Measurements from ENCODE around the gene ACBD6. TPM values are rescaled to one million over a fixed set of nuclear protein-coding genes. Genes with fewer than 3 reads are reported as not detected.

The ACBD6 gene
- total and polyA plus RNA-seq, 4 experiments from 2014 or later = 31.7 to 64.2 (median 44.9) TPM

DNA sequence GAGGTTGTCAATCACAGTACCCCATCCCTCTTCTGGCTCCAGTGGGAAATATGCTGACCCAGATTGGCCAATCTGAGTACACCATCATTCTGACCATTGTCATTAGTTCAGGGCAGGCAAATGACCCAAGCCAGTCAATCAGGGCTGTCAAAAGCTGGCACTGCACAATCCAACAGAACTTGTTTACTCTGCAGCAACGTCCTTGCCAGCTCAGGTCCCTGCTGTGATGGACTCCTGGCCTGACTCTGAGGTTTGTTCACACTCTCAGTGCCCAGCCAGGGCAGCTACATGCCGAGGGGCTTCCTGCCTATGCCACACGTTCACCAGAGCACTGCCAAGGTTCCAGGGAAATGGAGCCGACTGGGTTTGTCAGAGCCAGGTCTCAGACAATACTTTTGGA, 41.7 kb upstream of the ACBD6 start:
- DNase-seq = no peak
- POLR2A ChIA-PET (ENCODE audit: partially characterized antibody) = no interaction called here
- Histone ChIP-seq H3K36me3 (ENCODE audit: insufficient read depth, low read length) (no peaks in the 10 kb centered on the region), H3K27me3 (ENCODE audit: insufficient read depth, low read length) (no peaks in the 10 kb centered on the region), H3K27ac (ENCODE audit: low read depth, low read length) (no peak overlapping the region), H3K9me3 (ENCODE audit: control insufficient read depth in 1 of 2, low read length in 2 of 2) (no peaks in the 10 kb centered on the region), H3K4me1 (ENCODE audit: insufficient read depth, low read length) (no peaks in the 10 kb centered on the region), H3K4me3 (ENCODE audit: low read length in 2 of 2) (no peak overlapping the region)
- Mint-ChIP-seq H3K27ac (no peak overlapping the region), H3K4me3 (no peak overlapping the region), H3K27me3 (peaks cover 0 to 2% of the 10 kb centered on the region in 2 donors), H3K4me1 (no peaks in the 10 kb centered on the region), H3K9me3 (no peaks in the 10 kb centered on the region), H3K36me3 (no peaks in the 10 kb centered on the region)
- intact Hi-C loops (cut with micrococcal nuclease) = no loop called here
- CTCF ChIA-PET (ENCODE audit: partially characterized antibody) = no interaction called here

DNA sequence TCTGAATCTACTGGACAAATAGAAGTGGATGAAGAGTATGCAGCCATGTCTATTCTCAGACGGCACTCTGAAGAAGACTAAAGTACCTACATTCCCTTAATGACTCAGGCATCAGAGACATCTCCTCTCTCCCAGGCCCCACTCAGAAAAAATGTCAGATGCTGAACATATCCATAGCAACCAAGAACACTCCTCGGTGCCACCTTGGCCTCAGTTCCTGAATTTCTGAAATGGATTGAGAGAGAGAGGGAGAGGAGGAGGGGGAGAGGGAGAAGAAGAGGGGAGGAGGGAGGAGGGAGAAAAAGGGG, 40.4 kb upstream of the ACBD6 start:
- CTCF ChIA-PET (ENCODE audit: partially characterized antibody) = no interaction called here
- H3K36me3 Mint-ChIP-seq = no peaks in the 10 kb centered on the region
- H3K4me3 Mint-ChIP-seq = no peak overlapping the region
- no peaks in the 10 kb centered on the region for H3K9me3 Mint-ChIP-seq
- Histone ChIP-seq H3K4me1 (ENCODE audit: insufficient read depth, low read length) (no peaks in the 10 kb centered on the region), H3K9me3 (ENCODE audit: control insufficient read depth in 1 of 2, low read length in 2 of 2) (no peaks in the 10 kb centered on the region), H3K36me3 (ENCODE audit: insufficient read depth, low read length) (no peaks in the 10 kb centered on the region), H3K27me3 (ENCODE audit: insufficient read depth, low read length) (no peaks in the 10 kb centered on the region), H3K27ac (ENCODE audit: low read depth, low read length) (no peak overlapping the region), H3K4me3 (ENCODE audit: low read length in 2 of 2) (no peak overlapping the region)
- H3K27me3 Mint-ChIP-seq = no peaks in the 10 kb centered on the region
- intact Hi-C loops (cut with micrococcal nuclease) = no loop called here
- H3K4me1 Mint-ChIP-seq = no peaks in the 10 kb centered on the region
- no peak overlapping the region for H3K27ac Mint-ChIP-seq
- POLR2A ChIA-PET (ENCODE audit: partially characterized antibody) = no interaction called here
- no peak for DNase-seq

- H3K27me3 ChIP-seq (ENCODE audit: insufficient read depth, low read length) = no peaks in the 10 kb centered on the region
- Mint-ChIP-seq H3K27me3 (no peaks in the 10 kb centered on the region), H3K36me3 (no peaks in the 10 kb centered on the region), H3K4me1 (no peaks in the 10 kb centered on the region), H3K4me3 (no peak overlapping the region), H3K9me3 (no peaks in the 10 kb centered on the region), H3K27ac (no peak overlapping the region)
- intact Hi-C loops (cut with micrococcal nuclease) = no loop called here
- CTCF ChIA-PET (ENCODE audit: partially characterized antibody) = no interaction called here
- POLR2A ChIA-PET (ENCODE audit: partially characterized antibody) = no interaction called here
- no peaks in the 10 kb centered on the region for H3K36me3 ChIP-seq (ENCODE audit: insufficient read depth, low read length)
- no peak for DNase-seq
- H3K9me3 ChIP-seq (ENCODE audit: control insufficient read depth in 1 of 2, low read length in 2 of 2) = no peaks in the 10 kb centered on the region
- no peak overlapping the region for H3K4me3 ChIP-seq (ENCODE audit: low read length in 2 of 2)
- H3K27ac ChIP-seq (ENCODE audit: low read depth, low read length) = no peak overlapping the region
- H3K4me1 ChIP-seq (ENCODE audit: insufficient read depth, low read length) = no peaks in the 10 kb centered on the region
Observed at GRCh38 chr1:180542113-180542837, 39.9 kb upstream of the ACBD6 start.

DNA sequence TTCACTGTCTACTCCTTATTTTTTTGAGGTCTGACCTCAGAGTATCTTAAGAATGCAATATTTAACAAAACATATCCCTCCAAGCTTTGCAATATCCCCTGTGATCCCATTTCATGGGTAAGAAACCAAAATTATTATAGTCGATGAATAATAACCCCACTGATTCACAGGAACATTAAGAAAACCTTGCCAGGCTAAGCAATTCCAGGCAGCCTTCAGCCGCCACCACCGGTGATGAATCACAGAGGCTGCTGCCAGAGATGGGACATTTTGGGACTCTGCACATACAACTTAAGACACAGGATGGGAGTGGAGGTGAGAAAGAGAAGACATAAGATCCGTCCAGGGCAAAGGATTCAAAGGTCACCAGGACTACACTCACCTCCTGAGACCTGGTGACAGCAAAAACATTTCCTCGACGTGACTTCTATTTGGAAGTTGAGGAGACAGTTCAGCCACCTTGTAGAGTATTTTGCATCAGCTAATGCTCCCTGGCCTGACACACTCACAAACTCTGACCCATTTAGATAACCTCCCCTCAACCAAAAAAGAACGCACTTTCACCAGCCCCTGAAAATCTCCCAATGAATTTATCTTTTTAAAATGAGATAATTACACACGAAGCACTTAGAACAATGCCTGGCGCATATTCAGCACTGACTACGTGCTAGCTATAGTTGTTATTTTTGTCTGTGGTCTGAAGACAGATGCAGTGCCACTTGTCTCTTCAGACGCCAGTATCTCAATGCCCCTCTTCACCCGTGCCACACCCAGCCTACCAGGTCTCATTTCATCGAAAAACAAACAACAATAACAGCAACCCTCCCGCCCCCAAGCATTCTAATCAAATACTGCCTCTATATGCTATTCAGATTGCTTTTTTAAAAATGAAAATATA, 38.6 kb upstream of the ACBD6 start:
- Histone ChIP-seq H3K4me1 (ENCODE audit: insufficient read depth, low read length) (no peaks in the 10 kb centered on the region), H3K4me3 (ENCODE audit: low read length in 2 of 2) (no peak overlapping the region), H3K36me3 (ENCODE audit: insufficient read depth, low read length) (no peaks in the 10 kb centered on the region), H3K27me3 (ENCODE audit: insufficient read depth, low read length) (no peaks in the 10 kb centered on the region), H3K9me3 (ENCODE audit: control insufficient read depth in 1 of 2, low read length in 2 of 2) (no peaks in the 10 kb centered on the region), H3K27ac (ENCODE audit: low read depth, low read length) (no peak overlapping the region)
- POLR2A ChIA-PET (ENCODE audit: partially characterized antibody) = no interaction called here
- no peaks in the 10 kb centered on the region for H3K4me1 Mint-ChIP-seq
- H3K27ac Mint-ChIP-seq = no peak overlapping the region
- CTCF ChIA-PET (ENCODE audit: partially characterized antibody) = interaction anchor here (1.0 to 2.0 kb wide), 2 partner anchors 63 to 322 kb away, joined by 3 to 9 read pairs; no protein-coding TSS in a partner anchor
- no peaks in the 10 kb centered on the region for H3K9me3 Mint-ChIP-seq
- no peaks in the 10 kb centered on the region for H3K27me3 Mint-ChIP-seq
- H3K4me3 Mint-ChIP-seq = no peak overlapping the region
- H3K36me3 Mint-ChIP-seq = no peaks in the 10 kb centered on the region
- no peak for DNase-seq
- intact Hi-C loops (cut with micrococcal nuclease) = no loop called here

GRCh38 chr1:180539136-180539535, 36.8 kb upstream of the ACBD6 start:
- no peaks in the 10 kb centered on the region for H3K4me1 Mint-ChIP-seq
- H3K27ac Mint-ChIP-seq = no peak overlapping the region
- DNase-seq = no peak
- ChIA-PET CTCF (ENCODE audit: partially characterized antibody) (interaction anchor here (0.7 to 2.0 kb wide), 4 partner anchors 11 to 326 kb away, joined by 3 to 9 read pairs (median 4); no protein-coding TSS in a partner anchor), POLR2A (ENCODE audit: partially characterized antibody) (no interaction called here)
- peaks cover 0 to 3% of the 10 kb centered on the region in 2 donors for H3K27me3 Mint-ChIP-seq
- no peaks in the 10 kb centered on the region for H3K9me3 Mint-ChIP-seq
- no peaks in the 10 kb centered on the region for H3K36me3 Mint-ChIP-seq
- H3K9me3 ChIP-seq (ENCODE audit: control insufficient read depth in 1 of 2, low read length in 2 of 2) = no peaks in the 10 kb centered on the region
- H3K4me3 Mint-ChIP-seq = no peak overlapping the region
- H3K27me3 ChIP-seq (ENCODE audit: insufficient read depth, low read length) = no peaks in the 10 kb centered on the region
- H3K36me3 ChIP-seq (ENCODE audit: insufficient read depth, low read length) = no peaks in the 10 kb centered on the region
- intact Hi-C loops (cut with micrococcal nuclease) = no loop called here
- H3K4me1 ChIP-seq (ENCODE audit: insufficient read depth, low read length) = no peaks in the 10 kb centered on the region
- H3K4me3 ChIP-seq (ENCODE audit: low read length in 2 of 2) = no peak overlapping the region
- H3K27ac ChIP-seq (ENCODE audit: low read depth, low read length) = no peak overlapping the region

DNA sequence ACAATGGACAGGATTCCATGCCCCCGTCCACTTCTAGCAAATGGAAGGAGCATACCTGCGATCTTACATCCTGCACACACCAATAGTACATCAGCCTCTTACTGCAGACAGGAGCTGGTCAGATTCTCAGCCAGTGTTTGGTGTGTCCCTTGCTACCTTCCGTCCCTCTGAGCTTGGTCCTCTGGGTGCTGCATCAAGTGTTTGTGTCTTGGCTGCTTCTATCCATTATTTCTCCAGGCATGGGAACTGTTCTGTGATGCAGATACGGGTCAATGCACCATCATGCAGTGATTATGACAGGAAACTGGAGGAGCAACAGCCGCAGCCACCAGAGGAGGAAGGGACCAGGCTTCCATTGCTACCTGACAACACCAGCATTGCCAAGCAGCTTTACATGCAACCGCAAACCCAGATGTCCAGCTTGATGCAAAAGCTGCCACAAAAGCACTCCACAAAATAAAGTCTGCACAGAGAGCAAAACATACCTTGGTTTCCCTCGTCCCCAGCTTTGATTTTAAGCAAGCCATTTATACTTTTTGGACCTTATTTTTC, 34.5 kb upstream of the ACBD6 start:
- Mint-ChIP-seq H3K4me1 (no peaks in the 10 kb centered on the region), H3K9me3 (no peaks in the 10 kb centered on the region), H3K27ac (no peak overlapping the region), H3K27me3 (peaks cover 0 to 3% of the 10 kb centered on the region in 2 donors), H3K36me3 (no peaks in the 10 kb centered on the region), H3K4me3 (no peak overlapping the region)
- Histone ChIP-seq H3K4me1 (ENCODE audit: insufficient read depth, low read length) (no peaks in the 10 kb centered on the region), H3K4me3 (ENCODE audit: low read length in 2 of 2) (no peak overlapping the region), H3K9me3 (ENCODE audit: control insufficient read depth in 1 of 2, low read length in 2 of 2) (no peaks in the 10 kb centered on the region), H3K27ac (ENCODE audit: low read depth, low read length) (no peak overlapping the region), H3K36me3 (ENCODE audit: insufficient read depth, low read length) (no peaks in the 10 kb centered on the region), H3K27me3 (ENCODE audit: insufficient read depth, low read length) (no peaks in the 10 kb centered on the region)
- ChIA-PET POLR2A (ENCODE audit: partially characterized antibody) (interaction anchor here (0.7 kb wide), 1 partner anchor 305 kb away, joined by 3 read pairs; no protein-coding TSS in a partner anchor), CTCF (ENCODE audit: partially characterized antibody) (interaction anchor here (11.1 kb wide), 1 partner anchor 326 kb away, joined by 146 read pairs; no protein-coding TSS in a partner anchor)
- intact Hi-C loops (cut with micrococcal nuclease) = no loop called here
- no peak for DNase-seq

DNA sequence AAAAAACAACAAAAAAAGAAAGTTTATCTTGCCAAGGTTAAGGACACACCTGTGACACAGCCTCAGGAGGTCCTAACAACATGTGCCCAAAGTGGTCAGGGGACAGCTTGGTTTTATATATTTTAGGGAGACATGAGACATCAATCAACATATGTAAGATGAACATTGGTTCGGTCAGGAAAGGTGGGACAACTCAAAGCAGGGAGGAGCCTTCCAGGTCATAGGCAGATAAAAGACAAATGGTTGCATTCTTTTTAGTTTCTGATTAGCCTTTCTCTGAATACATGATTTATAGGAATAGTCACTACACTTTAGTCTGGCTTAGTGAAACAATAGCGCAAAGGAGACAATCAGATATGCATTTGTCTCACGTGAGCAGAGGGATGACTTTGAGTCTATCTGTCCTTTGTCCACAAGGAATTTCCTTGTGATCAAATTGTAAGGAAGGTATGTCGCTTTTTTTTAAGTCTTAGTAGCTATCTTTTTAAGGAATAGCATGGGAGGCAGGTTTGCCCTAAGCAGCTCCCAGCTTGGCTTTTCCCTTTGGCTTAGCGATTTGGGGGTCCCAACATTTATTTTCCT, 33.1 kb upstream of the ACBD6 start:
- Histone ChIP-seq H3K4me3 (ENCODE audit: low read length in 2 of 2) (no peak overlapping the region), H3K27ac (ENCODE audit: low read depth, low read length) (no peak overlapping the region), H3K36me3 (ENCODE audit: insufficient read depth, low read length) (no peaks in the 10 kb centered on the region), H3K9me3 (ENCODE audit: control insufficient read depth in 1 of 2, low read length in 2 of 2) (no peaks in the 10 kb centered on the region), H3K4me1 (ENCODE audit: insufficient read depth, low read length) (no peaks in the 10 kb centered on the region), H3K27me3 (ENCODE audit: insufficient read depth, low read length) (no peaks in the 10 kb centered on the region)
- Mint-ChIP-seq H3K27ac (no peak overlapping the region), H3K4me3 (no peak overlapping the region), H3K9me3 (no peaks in the 10 kb centered on the region), H3K27me3 (peaks cover 0 to 3% of the 10 kb centered on the region in 2 donors), H3K36me3 (no peaks in the 10 kb centered on the region), H3K4me1 (no peaks in the 10 kb centered on the region)
- ChIA-PET POLR2A (ENCODE audit: partially characterized antibody) (no interaction called here), CTCF (ENCODE audit: partially characterized antibody) (interaction anchor here (11.1 kb wide), 1 partner anchor 328 kb away, joined by 146 read pairs; no protein-coding TSS in a partner anchor)
- intact Hi-C loops (cut with micrococcal nuclease) = no loop called here
- no peak for DNase-seq

Measured in CD4-positive, alpha-beta memory T cell (primary cell).